Ovary (tissue), 3 donors: Measurements from ENCODE around the gene NFYC.

Experiments used
- CTCF ChIP-seq, 3 donors: fragments of 450-650 bp in 2 of 3; fragments of 200-600 bp in 1 of 3; IDR thresholded peaks; one replicate each; pipeline versions ENCODE4 v1.5.1 to v1.8.0; 2016 to 2022; ENCODE audit warnings: antibody characterized with exemption in 3 of 3, mild to moderate bottlenecking in 1 of 3
- POLR2A ChIP-seq: fragments of 450-650 bp; IDR thresholded peaks from one replicate; pipeline ENCODE4 v1.6.1; 2017; ENCODE audit warnings: antibody characterized with exemption, mild to moderate bottlenecking, moderate library complexity
- donor health status: DM: no; HTN: no; CAD: no.

GRCh38 chr1:40774266-40774998, 82.9 kb downstream of the NFYC start:
- TF ChIP-seq CTCF (IDR thresholded peaks at IDR 0.05) (peak in 2 of 3 donors; percentile 33 to 41), POLR2A (no peak)
